Measurements from ENCODE around the gene ARID3A.

The ARID3A gene

DNA sequence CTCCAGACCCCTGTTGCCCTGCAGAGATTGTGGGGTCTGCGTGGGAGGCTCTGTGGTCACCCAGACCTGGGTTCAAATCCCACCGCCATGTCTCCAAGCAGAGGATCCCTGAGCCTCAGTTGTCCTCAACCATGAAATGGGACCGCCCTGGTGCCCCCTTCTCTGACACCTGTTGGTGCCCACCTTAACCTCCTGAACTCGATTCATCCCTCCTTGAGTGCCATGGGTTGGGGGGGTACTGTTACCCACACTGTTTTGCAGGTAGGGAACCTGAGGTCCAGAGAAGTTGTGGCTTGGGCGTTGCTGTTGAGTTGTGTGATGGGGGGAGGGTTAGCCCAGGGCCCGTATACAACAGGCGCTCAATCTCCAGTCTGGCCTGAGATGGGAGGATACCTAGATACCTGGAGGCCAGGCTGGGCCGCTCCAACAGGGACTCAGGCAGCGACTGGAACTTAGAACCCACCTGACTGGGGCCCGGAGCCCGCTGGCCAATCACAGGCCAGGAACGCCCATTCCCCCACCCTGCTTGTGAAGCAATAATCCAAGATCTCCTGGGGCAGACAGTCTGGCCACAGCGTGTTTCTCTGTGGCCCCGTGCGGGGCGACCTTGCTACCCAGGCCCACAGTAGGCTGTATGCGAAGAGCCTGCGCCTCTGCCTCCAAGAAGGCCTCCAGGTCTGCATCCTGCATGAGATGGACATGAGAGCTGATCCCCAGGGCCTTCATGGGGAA, 2.8 kb downstream of the ARID3A start:
- H3K27me3 ChIP-seq (ENCODE audit: insufficient read depth, low read depth) = no peaks in the 10 kb centered on the region
- no peak overlapping the region for H2AFZ ChIP-seq (ENCODE audit: low read depth)
- H4K20me1 ChIP-seq (ENCODE audit: insufficient read depth) = no peaks in the 10 kb centered on the region
- no peak overlapping the region for H3K4me2 ChIP-seq
- H3K9ac ChIP-seq = no peak overlapping the region
- H3K27ac ChIP-seq = no peak overlapping the region
- peaks cover 4% of the 10 kb centered on the region; the same call in 1 of the 2 replicates for H3K79me2 ChIP-seq (ENCODE audit: insufficient read depth, low read depth)
- peaks cover 4% of the 10 kb centered on the region for H3K4me1 ChIP-seq (ENCODE audit: low read depth, poor library complexity, severe bottlenecking)
- H3K4me3 ChIP-seq (IDR thresholded peaks at IDR 0.05; ENCODE audit: insufficient read depth, low read depth, low read length) = no peak overlapping the region
- H3K36me3 ChIP-seq (ENCODE audit: insufficient read depth) = no peaks in the 10 kb centered on the region
- TF ChIP-seq, protein P1, sequence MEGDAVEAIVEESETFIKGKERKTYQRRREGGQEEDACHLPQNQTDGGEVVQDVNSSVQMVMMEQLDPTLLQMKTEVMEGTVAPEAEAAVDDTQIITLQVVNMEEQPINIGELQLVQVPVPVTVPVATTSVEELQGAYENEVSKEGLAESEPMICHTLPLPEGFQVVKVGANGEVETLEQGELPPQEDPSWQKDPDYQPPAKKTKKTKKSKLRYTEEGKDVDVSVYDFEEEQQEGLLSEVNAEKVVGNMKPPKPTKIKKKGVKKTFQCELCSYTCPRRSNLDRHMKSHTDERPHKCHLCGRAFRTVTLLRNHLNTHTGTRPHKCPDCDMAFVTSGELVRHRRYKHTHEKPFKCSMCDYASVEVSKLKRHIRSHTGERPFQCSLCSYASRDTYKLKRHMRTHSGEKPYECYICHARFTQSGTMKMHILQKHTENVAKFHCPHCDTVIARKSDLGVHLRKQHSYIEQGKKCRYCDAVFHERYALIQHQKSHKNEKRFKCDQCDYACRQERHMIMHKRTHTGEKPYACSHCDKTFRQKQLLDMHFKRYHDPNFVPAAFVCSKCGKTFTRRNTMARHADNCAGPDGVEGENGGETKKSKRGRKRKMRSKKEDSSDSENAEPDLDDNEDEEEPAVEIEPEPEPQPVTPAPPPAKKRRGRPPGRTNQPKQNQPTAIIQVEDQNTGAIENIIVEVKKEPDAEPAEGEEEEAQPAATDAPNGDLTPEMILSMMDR (conservative IDR thresholded peaks at IDR 0.05; ENCODE audit: low read depth, low read length) = no peak

DNA sequence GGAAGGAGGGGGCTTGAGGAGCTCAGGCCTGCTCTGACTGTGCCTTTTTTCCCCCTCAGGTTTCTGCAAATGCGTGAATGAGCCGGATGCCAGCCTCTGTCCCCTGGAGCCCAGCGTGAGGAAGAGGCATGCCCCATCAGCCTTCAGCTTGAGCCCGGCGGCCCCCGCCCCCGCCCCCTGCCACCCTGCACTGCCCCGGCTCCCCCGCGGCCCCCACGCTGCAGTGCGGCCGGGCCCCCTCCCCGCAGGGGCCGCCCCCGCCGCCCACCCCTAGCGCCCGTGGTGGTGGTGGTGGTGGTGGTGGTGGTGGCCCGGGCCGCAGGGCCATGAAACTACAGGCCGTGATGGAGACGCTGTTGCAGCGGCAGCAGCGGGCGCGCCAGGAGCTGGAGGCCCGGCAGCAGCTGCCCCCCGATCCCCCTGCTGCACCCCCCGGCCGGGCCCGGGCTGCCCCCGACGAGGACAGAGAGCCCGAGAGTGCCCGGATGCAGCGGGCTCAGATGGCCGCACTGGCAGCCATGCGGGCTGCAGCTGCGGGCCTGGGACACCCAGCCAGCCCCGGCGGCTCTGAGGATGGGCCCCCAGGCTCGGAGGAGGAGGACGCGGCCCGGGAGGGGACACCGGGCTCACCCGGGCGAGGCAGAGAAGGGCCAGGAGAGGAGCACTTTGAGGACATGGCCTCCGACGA, 3.5 kb downstream of the ARID3A start:
- Histone ChIP-seq H4K20me1 (ENCODE audit: insufficient read depth) (no peaks in the 10 kb centered on the region), H3K4me3 (IDR thresholded peaks at IDR 0.05; ENCODE audit: insufficient read depth, low read depth, low read length) (no peak overlapping the region), H3K9ac (no peak overlapping the region), H3K36me3 (ENCODE audit: insufficient read depth) (no peaks in the 10 kb centered on the region), H3K4me2 (no peak overlapping the region), H3K27ac (no peak overlapping the region), H3K4me1 (ENCODE audit: low read depth, poor library complexity, severe bottlenecking) (peaks cover 2% of the 10 kb centered on the region), H2AFZ (ENCODE audit: low read depth) (no peak overlapping the region), H3K79me2 (ENCODE audit: insufficient read depth, low read depth) (peaks cover 4% of the 10 kb centered on the region; the same call in 1 of the 2 replicates), H3K27me3 (ENCODE audit: insufficient read depth, low read depth) (no peaks in the 10 kb centered on the region)
- TF ChIP-seq, protein P1 (conservative IDR thresholded peaks at IDR 0.05; ENCODE audit: low read depth, low read length) = no peak

DNA sequence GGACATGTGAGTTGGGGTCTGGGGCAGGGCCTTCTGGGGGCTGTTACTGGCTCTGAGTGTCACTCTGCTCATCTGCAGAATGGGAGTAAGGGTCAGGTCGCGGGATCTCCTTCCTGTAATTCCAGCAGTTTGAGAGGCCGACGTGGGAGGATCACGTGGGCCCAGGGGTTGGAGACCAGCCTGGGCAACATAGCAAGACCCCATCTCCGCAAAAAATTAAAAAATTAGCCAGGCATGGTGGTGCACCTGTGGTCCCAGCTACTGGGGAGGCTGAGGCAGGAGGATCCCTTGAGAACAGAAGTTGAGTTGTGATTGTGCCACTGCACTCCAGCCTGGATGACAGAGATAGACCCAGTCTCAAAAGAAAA, 4.0 kb downstream of the ARID3A start:
- Histone ChIP-seq H3K36me3 (ENCODE audit: insufficient read depth) (no peaks in the 10 kb centered on the region), H4K20me1 (ENCODE audit: insufficient read depth) (no peaks in the 10 kb centered on the region), H3K79me2 (ENCODE audit: insufficient read depth, low read depth) (peaks cover 4% of the 10 kb centered on the region; the same call in 1 of the 2 replicates), H3K27ac (no peak overlapping the region), H3K4me3 (IDR thresholded peaks at IDR 0.05; ENCODE audit: insufficient read depth, low read depth, low read length) (no peak overlapping the region), H3K9ac (no peak overlapping the region), H3K4me2 (no peak overlapping the region), H3K27me3 (ENCODE audit: insufficient read depth, low read depth) (no peaks in the 10 kb centered on the region), H2AFZ (ENCODE audit: low read depth) (no peak overlapping the region), H3K4me1 (ENCODE audit: low read depth, poor library complexity, severe bottlenecking) (no peaks in the 10 kb centered on the region)
- TF ChIP-seq, protein P1 (conservative IDR thresholded peaks at IDR 0.05; ENCODE audit: low read depth, low read length) = no peak

DNA sequence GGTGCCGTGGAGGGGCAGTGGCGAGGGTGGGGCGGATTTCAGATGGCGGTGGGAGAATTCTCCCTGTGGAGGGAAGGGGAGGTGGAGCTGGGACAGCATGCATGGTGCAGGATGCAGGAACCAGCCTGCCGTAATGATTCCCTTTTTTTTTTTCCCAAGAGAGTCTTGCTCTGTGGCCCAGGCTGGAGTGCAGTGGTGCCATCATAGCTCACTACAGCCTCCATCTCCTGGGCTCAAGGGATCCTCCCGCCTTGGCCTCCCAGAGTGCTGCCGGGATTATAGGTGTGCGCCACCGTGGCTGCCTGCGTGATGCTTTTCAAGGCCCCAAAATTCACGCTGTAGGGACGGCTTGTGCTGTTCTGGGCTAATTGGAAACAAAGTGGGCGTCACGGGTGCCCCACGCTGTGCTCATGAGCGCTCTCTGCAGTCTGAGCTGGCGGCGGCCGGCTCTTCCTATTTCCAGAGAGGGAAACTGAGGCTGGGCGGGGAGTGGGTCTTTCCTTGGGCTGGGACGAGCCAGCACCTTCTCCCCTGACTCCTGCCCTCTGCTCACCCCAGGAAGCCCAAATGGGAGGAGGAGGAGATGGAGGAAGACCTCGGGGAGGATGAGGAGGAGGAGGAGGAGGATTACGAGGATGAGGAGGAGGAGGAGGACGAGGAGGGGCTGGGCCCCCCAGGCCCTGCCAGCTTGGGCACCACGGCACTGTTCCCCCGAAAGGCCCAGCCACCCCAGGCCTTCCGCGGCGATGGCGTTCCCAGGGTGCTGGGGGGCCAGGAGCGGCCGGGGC, 6.2 kb downstream of the ARID3A start:
- TF ChIP-seq, protein P1 (conservative IDR thresholded peaks at IDR 0.05; ENCODE audit: low read depth, low read length) = no peak
- Histone ChIP-seq H3K4me2 (no peak overlapping the region), H3K36me3 (ENCODE audit: insufficient read depth) (no peaks in the 10 kb centered on the region), H4K20me1 (ENCODE audit: insufficient read depth) (no peaks in the 10 kb centered on the region), H3K27ac (no peak overlapping the region), H3K4me1 (ENCODE audit: low read depth, poor library complexity, severe bottlenecking) (no peaks in the 10 kb centered on the region), H3K27me3 (ENCODE audit: insufficient read depth, low read depth) (no peaks in the 10 kb centered on the region), H3K9ac (no peak overlapping the region), H3K79me2 (ENCODE audit: insufficient read depth, low read depth) (no peaks in the 10 kb centered on the region), H3K4me3 (IDR thresholded peaks at IDR 0.05; ENCODE audit: insufficient read depth, low read depth, low read length) (no peak overlapping the region), H2AFZ (ENCODE audit: low read depth) (no peak overlapping the region)

All from KMS-11 (cell line).